PC-3 (cell line): Measurements from ENCODE around the gene GHRH.

Experiments
- EZH2 ChIP-seq: fragments of 300-600 bp; sonication (generic); IDR thresholded peaks from one replicate; pipeline ENCODE4 v1.6.1; 2017; ENCODE audit warnings: antibody characterized with exemption, mild to moderate bottlenecking, low read length; ENCODE audit not compliant: unreplicated experiment
- TF ChIP-seq, protein P1 (sequence below): fragments of 300-600 bp; sonication (generic); conservative IDR thresholded peaks from 2 replicates; pipeline ENCODE4 v1.5.1; 2017; ENCODE audit warnings: antibody characterized with exemption, low read depth, mild to moderate bottlenecking, low read length

DNA sequence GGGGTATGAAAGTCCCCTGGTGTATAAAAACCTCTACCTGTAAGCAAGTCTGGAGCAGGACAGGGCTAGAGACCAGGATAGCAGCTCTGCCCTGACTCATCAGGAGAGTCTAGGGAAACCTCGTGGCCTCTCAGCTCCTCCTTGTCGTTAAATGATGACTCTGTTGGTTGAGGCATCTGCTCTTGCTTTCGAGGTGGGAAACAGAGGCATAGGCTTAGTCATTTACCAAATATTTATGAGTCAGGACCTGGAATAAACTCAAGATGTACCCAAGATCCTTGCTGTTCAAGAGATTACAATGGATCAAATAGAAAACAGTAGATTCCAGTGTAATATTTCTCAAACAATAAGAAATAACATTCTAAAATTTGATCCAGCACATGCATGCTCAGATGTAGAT is 33.4 kb upstream of the GHRH start:
- TF ChIP-seq, protein P1, sequence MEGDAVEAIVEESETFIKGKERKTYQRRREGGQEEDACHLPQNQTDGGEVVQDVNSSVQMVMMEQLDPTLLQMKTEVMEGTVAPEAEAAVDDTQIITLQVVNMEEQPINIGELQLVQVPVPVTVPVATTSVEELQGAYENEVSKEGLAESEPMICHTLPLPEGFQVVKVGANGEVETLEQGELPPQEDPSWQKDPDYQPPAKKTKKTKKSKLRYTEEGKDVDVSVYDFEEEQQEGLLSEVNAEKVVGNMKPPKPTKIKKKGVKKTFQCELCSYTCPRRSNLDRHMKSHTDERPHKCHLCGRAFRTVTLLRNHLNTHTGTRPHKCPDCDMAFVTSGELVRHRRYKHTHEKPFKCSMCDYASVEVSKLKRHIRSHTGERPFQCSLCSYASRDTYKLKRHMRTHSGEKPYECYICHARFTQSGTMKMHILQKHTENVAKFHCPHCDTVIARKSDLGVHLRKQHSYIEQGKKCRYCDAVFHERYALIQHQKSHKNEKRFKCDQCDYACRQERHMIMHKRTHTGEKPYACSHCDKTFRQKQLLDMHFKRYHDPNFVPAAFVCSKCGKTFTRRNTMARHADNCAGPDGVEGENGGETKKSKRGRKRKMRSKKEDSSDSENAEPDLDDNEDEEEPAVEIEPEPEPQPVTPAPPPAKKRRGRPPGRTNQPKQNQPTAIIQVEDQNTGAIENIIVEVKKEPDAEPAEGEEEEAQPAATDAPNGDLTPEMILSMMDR = no peak
- TF ChIP-seq EZH2 = no peak
